RWPE1 (cell line): ENCODE measurements around the gene EXOC7.

Experiments
- CTCF ChIA-PET: fragments of 350-600 bp; sonication (Branson Sonifier 250); formaldehyde crosslinking; extraction: SDS; loops from one replicate; lab custom pipeline; 2021; lab: Yijun Ruan, JAX
- POLR2A ChIA-PET: fragments of 400-600 bp; formaldehyde crosslinking; extraction: SDS; loops from one replicate; lab custom pipeline; 2020; ENCODE audit warnings: antibody characterized with exemption; ENCODE audit not compliant: low non-redundant PET; lab: Yijun Ruan, JAX
- DNase-seq: peaks from one replicate; pipeline ENCODE4 v3.0.0; 2012; ENCODE audit warnings: low spot score
- H3K27ac ChIP-seq: fragments of 450-650 bp; 2 replicates; pipeline ENCODE4 v1.5.1; 2017
- TF ChIP-seq, protein P1 (sequence below): fragments of 450-650 bp; conservative IDR thresholded peaks from 2 replicates; pipeline ENCODE4 v1.5.1; 2017; ENCODE audit warnings: low read depth, mild to moderate bottlenecking

Gene EXOC7

DNA sequence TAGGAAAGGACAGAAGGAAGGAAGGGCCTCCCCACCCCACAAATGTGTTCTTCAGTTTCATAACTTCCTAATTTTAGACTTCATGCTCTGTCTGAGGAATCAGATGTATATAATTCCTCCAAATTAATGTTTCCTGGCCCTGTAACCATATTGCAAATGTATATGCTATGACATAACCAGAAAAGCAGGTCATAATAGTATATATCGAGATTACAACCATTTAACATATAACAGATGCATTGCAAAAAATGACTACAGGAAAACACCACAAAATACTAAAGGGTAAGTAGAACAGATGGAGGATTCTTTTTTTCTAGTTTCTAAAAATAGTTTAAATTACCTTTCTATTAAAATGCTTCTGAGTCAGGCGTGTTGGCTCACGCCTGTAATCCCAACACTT is 3.1 kb upstream of the EXOC7 start:
- no peak overlapping the region for H3K27ac ChIP-seq
- ChIA-PET POLR2A (no interaction called here), CTCF (interaction anchor here (0.7 to 1.0 kb wide), 2 partner anchors 173 to 203 kb away, joined by 3 read pairs; no protein-coding TSS in a partner anchor)
- TF ChIP-seq, protein P1, sequence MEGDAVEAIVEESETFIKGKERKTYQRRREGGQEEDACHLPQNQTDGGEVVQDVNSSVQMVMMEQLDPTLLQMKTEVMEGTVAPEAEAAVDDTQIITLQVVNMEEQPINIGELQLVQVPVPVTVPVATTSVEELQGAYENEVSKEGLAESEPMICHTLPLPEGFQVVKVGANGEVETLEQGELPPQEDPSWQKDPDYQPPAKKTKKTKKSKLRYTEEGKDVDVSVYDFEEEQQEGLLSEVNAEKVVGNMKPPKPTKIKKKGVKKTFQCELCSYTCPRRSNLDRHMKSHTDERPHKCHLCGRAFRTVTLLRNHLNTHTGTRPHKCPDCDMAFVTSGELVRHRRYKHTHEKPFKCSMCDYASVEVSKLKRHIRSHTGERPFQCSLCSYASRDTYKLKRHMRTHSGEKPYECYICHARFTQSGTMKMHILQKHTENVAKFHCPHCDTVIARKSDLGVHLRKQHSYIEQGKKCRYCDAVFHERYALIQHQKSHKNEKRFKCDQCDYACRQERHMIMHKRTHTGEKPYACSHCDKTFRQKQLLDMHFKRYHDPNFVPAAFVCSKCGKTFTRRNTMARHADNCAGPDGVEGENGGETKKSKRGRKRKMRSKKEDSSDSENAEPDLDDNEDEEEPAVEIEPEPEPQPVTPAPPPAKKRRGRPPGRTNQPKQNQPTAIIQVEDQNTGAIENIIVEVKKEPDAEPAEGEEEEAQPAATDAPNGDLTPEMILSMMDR, result no peak
- DNase-seq, result no peak

DNA sequence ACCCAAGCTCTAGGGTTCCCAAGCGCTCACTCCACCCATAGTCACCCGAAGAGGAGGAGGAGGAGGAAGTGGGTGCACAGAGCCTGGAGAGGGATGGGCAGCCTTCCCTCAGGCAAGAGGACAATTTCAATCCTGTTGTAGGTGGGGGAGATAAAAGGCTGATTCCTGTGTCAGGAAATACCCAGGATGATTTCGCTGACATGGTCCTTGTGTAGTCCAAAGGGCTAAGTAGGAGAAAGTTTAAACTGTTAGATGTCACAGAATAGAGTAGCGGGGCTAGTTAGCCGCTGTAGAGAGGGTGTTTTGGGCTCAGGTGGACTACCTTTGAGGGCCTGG is 1.3 kb upstream of the EXOC7 start:
- H3K27ac ChIP-seq, result no peak overlapping the region
- no peak for DNase-seq
- ChIA-PET POLR2A (no interaction called here), CTCF (interaction anchor here (1.6 kb wide), 1 partner anchor 175 kb away, joined by 4 read pairs; no protein-coding TSS in a partner anchor)
- TF ChIP-seq, protein P1, result no peak

DNA sequence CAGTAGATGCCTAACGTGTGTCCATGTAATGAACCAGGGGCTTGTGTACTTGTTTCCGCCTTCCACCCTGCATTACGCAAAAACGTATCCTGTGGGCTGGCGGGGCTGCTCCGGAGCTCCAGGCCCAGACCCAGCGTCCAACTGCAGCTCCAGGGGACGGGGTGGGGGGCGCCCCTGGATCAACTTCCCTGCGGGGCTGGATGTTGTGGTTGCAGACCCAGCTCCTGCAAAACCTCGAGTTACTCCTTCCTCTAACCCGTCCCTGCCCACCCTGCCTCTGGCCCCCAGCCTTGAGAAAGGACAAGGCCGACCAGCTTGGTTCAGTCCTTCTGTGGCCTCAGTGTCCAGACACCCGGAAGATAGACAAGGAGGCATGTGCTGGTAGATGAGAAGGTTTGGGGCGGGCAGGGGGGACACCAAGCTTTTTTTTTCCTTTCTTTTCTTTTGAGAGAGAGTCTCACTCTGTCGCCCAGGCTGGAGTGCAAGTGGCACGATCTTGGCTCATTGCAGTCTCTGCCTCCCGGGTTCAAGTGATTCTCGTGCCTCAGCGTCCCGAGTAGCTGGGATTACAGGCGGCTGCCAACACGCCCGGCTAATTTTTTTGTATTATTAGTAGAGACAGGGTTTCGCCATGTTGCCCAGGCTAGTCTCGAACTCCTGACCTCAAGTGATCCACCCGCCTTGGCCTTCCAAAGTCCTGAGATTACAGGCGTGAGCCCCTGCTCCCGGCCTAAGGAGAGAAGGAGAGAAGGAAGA is 731 bp upstream of the EXOC7 start:
- DNase-seq, result no peak
- POLR2A ChIA-PET, result no interaction called here
- TF ChIP-seq, protein P1, result no peak
- CTCF ChIA-PET, result interaction anchor here (1.0 to 1.6 kb wide), 2 partner anchors 17 to 175 kb away, joined by 4 to 5 read pairs; no protein-coding TSS in a partner anchor
- peak overlapping the region; percentile 79 for H3K27ac ChIP-seq

DNA sequence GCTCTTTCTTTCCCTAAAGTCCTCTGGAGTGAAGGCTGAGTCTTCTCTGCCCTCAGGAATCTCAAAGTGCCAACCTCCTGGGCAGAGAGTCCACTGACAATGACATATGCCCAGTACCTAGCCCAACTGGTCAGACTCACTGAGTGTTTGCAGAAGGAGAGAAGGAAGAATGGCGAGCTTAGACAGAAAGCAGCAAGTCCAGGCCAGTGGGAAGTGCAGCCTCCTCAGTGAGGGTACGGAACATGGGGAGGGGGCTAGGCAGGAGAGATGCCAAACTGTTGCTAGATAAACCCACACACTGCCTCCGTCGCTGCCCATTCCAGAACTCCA is 678 bp downstream of the EXOC7 start:
- H3K27ac ChIP-seq, result peak overlapping the region; percentile 79
- CTCF ChIA-PET, result interaction anchor here (0.5 to 1.2 kb wide), 4 partner anchors 38 to 197 kb away, joined by 3 to 4 read pairs (median 3); partner anchors contain the start of gene FOXJ1
- TF ChIP-seq, protein P1, result no peak
- no peak for DNase-seq
- POLR2A ChIA-PET, result interaction anchor here (1.2 kb wide), 1 partner anchor 19 kb away, joined by 3 read pairs; no protein-coding TSS in a partner anchor

DNA sequence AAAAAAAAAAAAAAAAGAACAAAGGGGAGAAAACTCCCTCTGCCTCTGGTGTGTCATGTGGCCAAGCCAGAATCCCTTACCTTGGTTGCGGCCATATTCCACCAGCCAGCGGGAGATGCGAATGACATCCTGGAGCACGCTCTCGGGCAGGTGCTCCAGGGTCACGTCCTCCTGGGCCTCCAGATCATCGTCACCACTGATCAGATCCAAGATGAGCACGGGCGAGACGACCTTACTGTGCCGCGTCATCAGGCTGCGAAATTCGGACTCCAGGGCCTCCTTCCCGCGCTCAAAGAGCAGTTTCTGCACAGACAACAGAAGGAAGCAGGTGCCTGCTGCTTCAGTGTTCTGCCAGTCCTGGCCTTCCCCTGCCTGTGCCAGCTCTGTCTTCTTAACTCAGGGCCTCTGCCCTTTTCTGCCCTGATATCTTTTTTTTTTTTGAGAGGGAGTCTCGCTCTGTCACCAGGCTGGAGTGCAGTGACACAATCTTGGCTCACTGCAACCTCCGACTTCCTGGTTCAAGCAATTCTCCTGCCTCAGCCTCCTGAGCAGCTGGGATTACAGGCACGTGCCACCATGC is 5.8 kb downstream of the EXOC7 start:
- ChIA-PET CTCF (no interaction called here), POLR2A (no interaction called here)
- TF ChIP-seq, protein P1, result no peak
- H3K27ac ChIP-seq, result no peak overlapping the region
- DNase-seq, result no peak

DNA sequence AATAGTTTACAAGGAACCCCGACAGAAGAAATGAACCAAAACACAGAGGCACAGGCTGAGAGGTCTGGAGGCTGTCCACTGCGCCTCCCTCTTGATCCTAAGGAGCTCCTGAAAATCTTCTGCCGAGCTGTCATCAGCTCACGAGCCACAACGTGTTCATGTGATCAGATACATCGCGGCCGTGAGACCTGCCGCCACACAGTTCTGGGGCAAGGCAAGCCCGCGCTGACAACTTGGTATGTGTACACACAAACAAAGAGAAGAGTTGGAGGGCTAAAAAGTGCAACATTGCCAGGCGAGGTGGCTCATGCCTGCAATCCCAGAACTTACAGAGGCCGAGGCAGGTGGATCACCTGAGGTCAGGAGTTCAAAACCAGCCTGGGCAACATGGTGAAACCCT is 7.6 kb downstream of the EXOC7 start:
- TF ChIP-seq, protein P1, result no peak
- CTCF ChIA-PET, result no interaction called here
- H3K27ac ChIP-seq, result no peak overlapping the region
- POLR2A ChIA-PET, result no interaction called here
- no peak for DNase-seq
